ENCODE data around the gene LBH.

GRCh38 chr2:30205456-30205855 lies 25.9 kb upstream of the LBH start:
- TF ChIP-seq POLR2A (IDR thresholded peaks at IDR 0.05) (no peak), CTCF (IDR thresholded peaks at IDR 0.05) (no peak), EP300 (IDR thresholded peaks at IDR 0.05) (no peak), POLR2AphosphoS5 (IDR thresholded peaks at IDR 0.05) (no peak)
